IMR-90 (cell line): ENCODE data around the gene GTF2F1. TPM values are rescaled to one million over a fixed set of nuclear protein-coding genes. Genes with fewer than 3 reads are reported as not detected.
A peak's percentile ranks its signal among the peaks of the same experiment; 100 is the strongest.

Experiments
- ATAC-seq: fragments of 200-7000 bp; cut with Tn5 transposase; 2 replicates; pipeline ENCODE4 v1.9.1; 2020; ENCODE audit warnings: low read depth, mild to moderate bottlenecking, moderate library complexity
- BruUV-seq: library from RNA; stranded (reverse); fragments of 400-500 nt; replicated peaks from 2 replicates; lab custom pipeline; 2021; lab: Mats Ljungman, UMichigan
- CTCF ChIA-PET: fragments of 300-600 bp; formaldehyde crosslinking; extraction: SDS; loops from one replicate; lab custom pipeline; 2021; ENCODE audit warnings: antibody characterized with exemption; lab: Yijun Ruan, JAX
- POLR2A ChIA-PET: fragments of 300-600 bp; sonication (Branson Sonifier 250); formaldehyde crosslinking; loops from one replicate; lab custom pipeline; 2022; ENCODE audit warnings: antibody characterized with exemption; ENCODE audit not compliant: unreplicated experiment; lab: Charles Lee
- DNase-seq: peaks from one replicate; pipeline ENCODE4 v3.0.0; 2013
- H2AFZ ChIP-seq: replicated peaks from 2 replicates; pipeline ENCODE3; 2013; ENCODE audit warnings: low read length, mild to moderate bottlenecking; ENCODE audit not compliant: poor library complexity
- H2AK5ac ChIP-seq: 2 replicates; pipeline ENCODE4 v1.6.1; 2013; ENCODE audit warnings: low read depth, low read length, inconsistent platforms
- H2AK9ac ChIP-seq: replicated peaks from 2 replicates; pipeline ENCODE3; 2013; ENCODE audit warnings: mild to moderate bottlenecking, low read depth, low read length, moderate library complexity; ENCODE audit not compliant: poor library complexity
- H2BK120ac ChIP-seq: 2 replicates; pipeline ENCODE4 v1.6.1; 2013; ENCODE audit warnings: low read depth, low read length, inconsistent platforms
- H2BK15ac ChIP-seq: 3 replicates; pipeline ENCODE4 v1.6.1; 2013; ENCODE audit warnings: low read depth, low read length, inconsistent platforms
- H2BK20ac ChIP-seq: 2 replicates; pipeline ENCODE4 v1.6.1; 2013; ENCODE audit warnings: low read depth, mild to moderate bottlenecking, inconsistent platforms, low read length, moderate library complexity
- H2BK5ac ChIP-seq: 2 replicates; pipeline ENCODE4 v1.6.1; 2013; ENCODE audit warnings: mild to moderate bottlenecking, low read depth, low read length, inconsistent platforms; ENCODE audit not compliant: poor library complexity, severe bottlenecking
- H3K14ac ChIP-seq: replicated peaks from 2 replicates; pipeline ENCODE4 v1.6.1; 2013; ENCODE audit warnings: low read depth, low read length, inconsistent platforms
- H3K18ac ChIP-seq: 2 replicates; pipeline ENCODE4 v1.6.1; 2013; ENCODE audit warnings: low read depth, low read length, control low read depth
- H3K23ac ChIP-seq: 2 replicates; pipeline ENCODE4 v1.6.1; 2013; ENCODE audit warnings: low read depth, low read length, inconsistent platforms
- H3K27ac ChIP-seq: 2 replicates; pipeline ENCODE4 v1.5.1; 2013; ENCODE audit warnings: mild to moderate bottlenecking, control low read depth, low read length; ENCODE audit not compliant: insufficient read depth
- H3K27me3 ChIP-seq: 2 replicates; pipeline ENCODE4 v1.6.1; 2013; ENCODE audit warnings: low read length; ENCODE audit not compliant: control insufficient read depth, insufficient read depth
- H3K36me3 ChIP-seq: 2 replicates; pipeline ENCODE4 v1.6.1; 2013; ENCODE audit warnings: low read length, mixed read lengths; ENCODE audit not compliant: control insufficient read depth, insufficient read depth
- H3K4ac ChIP-seq: 2 replicates; pipeline ENCODE4 v1.6.1; 2013; ENCODE audit warnings: low read depth, low read length, inconsistent platforms
- H3K4me1 ChIP-seq: 2 replicates; pipeline ENCODE4 v1.6.1; 2013; ENCODE audit warnings: low read length, mixed read lengths; ENCODE audit not compliant: control insufficient read depth, insufficient read depth
- H3K4me2 ChIP-seq: 2 replicates; pipeline ENCODE4 v1.6.1; 2013; ENCODE audit warnings: low read depth, mild to moderate bottlenecking, control low read depth, low read length, moderate library complexity
- H3K4me3 ChIP-seq: 2 replicates; pipeline ENCODE4 v1.5.1; 2013; ENCODE audit warnings: low read depth, mild to moderate bottlenecking, control low read depth, low read length, moderate library complexity; ENCODE audit not compliant: insufficient read depth
- H3K56ac ChIP-seq: 2 replicates; pipeline ENCODE4 v1.6.1; 2013; ENCODE audit warnings: low read length, inconsistent platforms; ENCODE audit not compliant: insufficient read depth; ENCODE audit errors: extremely low read depth
- H3K79me1 ChIP-seq, 2 experiments: 2 replicates each; pipeline ENCODE4 v1.6.1; 2013; ENCODE audit warnings: low read length in 2 of 2, inconsistent platforms in 1 of 2, low read depth in 1 of 2
- H3K9ac ChIP-seq: 2 replicates; pipeline ENCODE4 v1.6.1; 2013; ENCODE audit warnings: low read depth, low read length, control low read depth
- H3K9me1 ChIP-seq: 2 replicates; pipeline ENCODE4 v1.6.1; 2013; ENCODE audit warnings: low read length, inconsistent platforms; ENCODE audit not compliant: insufficient read depth
- H3K9me3 ChIP-seq: 2 replicates; pipeline ENCODE4 v1.6.1; 2013; ENCODE audit warnings: low read length; ENCODE audit not compliant: control insufficient read depth, insufficient read depth
- H4K20me1 ChIP-seq: 2 replicates; pipeline ENCODE4 v1.6.1; 2013; ENCODE audit warnings: low read length, inconsistent platforms; ENCODE audit not compliant: insufficient read depth
- H4K5ac ChIP-seq: 2 replicates; pipeline ENCODE4 v1.6.1; 2013; ENCODE audit warnings: mild to moderate bottlenecking, low read depth, low read length, control low read depth
- H4K8ac ChIP-seq, 2 experiments: 2 replicates each; pipeline ENCODE4 v1.6.1; 2013; ENCODE audit warnings: low read depth in 2 of 2, low read length in 2 of 2, control low read depth in 1 of 2, inconsistent platforms in 1 of 2
- H4K91ac ChIP-seq: 2 replicates; pipeline ENCODE4 v1.6.1; 2013; ENCODE audit warnings: low read depth, low read length, inconsistent platforms; ENCODE audit not compliant: insufficient read depth
- BHLHE40 ChIP-seq: fragments of 150-350 bp; IDR thresholded peaks from 2 replicates; pipeline ENCODE4 v1.6.1; 2016; ENCODE audit warnings: mild to moderate bottlenecking, low read depth, low read length
- CEBPB ChIP-seq: IDR thresholded peaks from 2 replicates; pipeline ENCODE4 v1.6.1; 2012; ENCODE audit warnings: low read depth, low read length, improper control_type of control experiment
- ELK1 ChIP-seq: fragments of 150-350 bp; IDR thresholded peaks from 2 replicates; pipeline ENCODE4 v1.6.1; 2016; ENCODE audit warnings: low read depth, mild to moderate bottlenecking, low read length, moderate library complexity, borderline replicate concordance
- MAFK ChIP-seq: IDR thresholded peaks from 2 replicates; pipeline ENCODE4 v1.6.1; 2012; ENCODE audit warnings: low read depth, low read length, improper control_type of control experiment
- MAZ ChIP-seq: IDR thresholded peaks from 2 replicates; pipeline ENCODE4 v1.6.1; 2012; ENCODE audit warnings: low read depth, mild to moderate bottlenecking, low read length, improper control_type of control experiment, moderate library complexity, borderline replicate concordance
- RAD21 ChIP-seq: IDR thresholded peaks from 2 replicates; pipeline ENCODE4 v1.6.1; 2012; ENCODE audit warnings: low read length, improper control_type of control experiment
- WGBS, 2 experiments: methylation state at CpG; one replicate each; pipeline versions ENCODE4 v1.1.5 to v1.1.7; 2013; ENCODE audit warnings: missing lambda C conversion rate in 2 of 2; ENCODE audit not compliant: insufficient read length in 1 of 2; ENCODE audit errors: extremely low coverage in 2 of 2; 5-methylcytosine and 5-hydroxymethylcytosine counted together
- dilution Hi-C: fragments of 300-500 bp; cut with HindIII; formaldehyde crosslinking; loops from one replicate; pipeline ENCODE4 v1.14.3; 2018; ENCODE audit warnings: low sequenced_read_pairs; ENCODE audit not compliant: unreplicated experiment
- in situ Hi-C: fragments of 300-500 bp; cut with MboI; formaldehyde crosslinking; loops from 3 replicates; pipeline ENCODE4 v1.14.3; 2019; ENCODE audit warnings: low sequenced_read_pairs, inconsistent platforms, mixed read lengths
- intact Hi-C: fragments of 100-400 bp; cut with micrococcal nuclease; formaldehyde crosslinking; loops from 2 replicates; pipeline ENCODE4 v1.10.0; 2022
- polyA plus RNA-seq, 3 experiments: library from polyadenylated mRNA; depleted of rRNA; stranded (reverse); fragments of >200 nt; gene quantifications; 2 replicates each; pipeline ENCODE4 v1.2.3, GENCODE V29; 2012; ENCODE audit warnings: low replicate concordance in 1 of 3
- total RNA-seq: library from RNA; depleted of rRNA; stranded (reverse); fragments of >200 nt; gene quantifications from 2 replicates; pipeline ENCODE4 v1.2.3, GENCODE V29; 2012
- TF ChIP-seq, protein P1 (sequence below): fragments of 150-350 bp; IDR thresholded peaks from 2 replicates; pipeline ENCODE4 v1.6.1; 2017; ENCODE audit warnings: mild to moderate bottlenecking, antibody characterized with exemption, low read length, low read depth

Gene GTF2F1
- total and polyA plus RNA-seq, 2 of the 4 experiments (the other 2 are of a cell fraction), result 43.7 to 51.4 TPM

DNA sequence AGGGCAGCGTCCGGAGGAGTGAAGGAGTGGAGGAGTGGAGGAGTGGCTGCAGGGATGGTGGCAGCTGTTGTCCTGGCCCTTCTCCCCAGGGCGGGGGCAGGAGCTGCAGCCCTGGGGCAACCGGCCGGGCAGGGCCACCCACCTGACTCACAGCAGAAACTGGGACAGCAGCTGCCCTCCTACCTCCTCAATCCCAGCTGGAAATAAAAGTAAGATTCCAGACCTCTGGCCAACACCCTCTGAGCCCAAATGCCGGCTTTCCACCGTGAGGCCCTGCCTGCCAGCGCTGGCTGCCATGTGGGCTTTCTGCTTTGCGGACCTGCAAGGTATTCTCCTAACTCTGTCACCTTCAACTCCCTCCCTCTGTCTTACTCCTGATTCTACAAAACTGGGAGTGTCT is 35.0 kb downstream of the GTF2F1 start:
- H2BK20ac ChIP-seq, result no peak overlapping the region
- dilution Hi-C loops, result no loop called here
- H3K4me1 ChIP-seq, result peaks cover 5% of the 10 kb centered on the region
- H2AK9ac ChIP-seq, result no peak overlapping the region
- H4K20me1 ChIP-seq, result no peaks in the 10 kb centered on the region
- H2BK120ac ChIP-seq, result no peak overlapping the region
- no peaks in the 10 kb centered on the region for H3K9me3 ChIP-seq
- no peak overlapping the region for H3K27ac ChIP-seq
- intact Hi-C loops, result no loop called here
- WGBS, 2 experiments, result no CpG with 5 or more reads among the region's 9 CpGs
- ChIA-PET CTCF (no interaction called here), POLR2A (no interaction called here)
- H3K56ac ChIP-seq, result no peak overlapping the region
- in situ Hi-C loops, result no loop called here
- DNase-seq (no peak), ATAC-seq (no peak)
- no peak overlapping the region for H2BK5ac ChIP-seq
- H4K91ac ChIP-seq, result no peak overlapping the region
- no peak for TF ChIP-seq CEBPB
- TF ChIP-seq BHLHE40, result no peak
- no peak for TF ChIP-seq MAFK
- TF ChIP-seq MAZ, result no peak
- TF ChIP-seq, protein P1, sequence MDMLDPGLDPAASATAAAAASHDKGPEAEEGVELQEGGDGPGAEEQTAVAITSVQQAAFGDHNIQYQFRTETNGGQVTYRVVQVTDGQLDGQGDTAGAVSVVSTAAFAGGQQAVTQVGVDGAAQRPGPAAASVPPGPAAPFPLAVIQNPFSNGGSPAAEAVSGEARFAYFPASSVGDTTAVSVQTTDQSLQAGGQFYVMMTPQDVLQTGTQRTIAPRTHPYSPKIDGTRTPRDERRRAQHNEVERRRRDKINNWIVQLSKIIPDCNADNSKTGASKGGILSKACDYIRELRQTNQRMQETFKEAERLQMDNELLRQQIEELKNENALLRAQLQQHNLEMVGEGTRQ, result no peak
- TF ChIP-seq RAD21, result no peak
- no peak for TF ChIP-seq ELK1
- H3K79me1 ChIP-seq, result peaks cover 8 to 20% of the 10 kb centered on the region in 2 experiments; a peak in 3 of 4 replicates
- H2AFZ ChIP-seq, result peak overlapping the region; percentile 32
- H3K14ac ChIP-seq, result no peak overlapping the region
- H3K18ac ChIP-seq, result no peak overlapping the region
- H3K4me2 ChIP-seq, result no peak overlapping the region
- no peak overlapping the region for H3K9ac ChIP-seq
- H3K4me3 ChIP-seq, result no peak overlapping the region
- H4K5ac ChIP-seq, result no peak overlapping the region
- H3K9me1 ChIP-seq, result no peaks in the 10 kb centered on the region
- no peaks in the 10 kb centered on the region for H3K27me3 ChIP-seq
- no peak overlapping the region for H2AK5ac ChIP-seq
- H4K8ac ChIP-seq, result no peak overlapping the region
- H3K23ac ChIP-seq, result no peak overlapping the region
- no peak overlapping the region for H2BK15ac ChIP-seq
- no TSS peak for BruUV-seq
- H3K4ac ChIP-seq, result no peak overlapping the region
- H3K36me3 ChIP-seq, result no peaks in the 10 kb centered on the region
